HEK293 (cell line): ENCODE data around the gene MED29.
A peak's percentile ranks its signal among the peaks of the same experiment; 100 is the strongest.

Source experiments
- CTCF ChIA-PET: fragments of 350-600 bp; formaldehyde crosslinking; extraction: SDS; loops from one replicate; lab custom pipeline; 2021; ENCODE audit warnings: antibody characterized with exemption; lab: Yijun Ruan, JAX
- POLR2A ChIA-PET: fragments of 300-600 bp; formaldehyde crosslinking; extraction: SDS; loops from one replicate; lab custom pipeline; 2020; ENCODE audit warnings: antibody characterized with exemption, inconsistent platforms; lab: Yijun Ruan, JAX
- H3K27ac ChIP-seq: fragments of 200-500 bp; sonication (Bioruptor generic); 2 replicates; pipeline ENCODE4 v1.5.1; 2014; ENCODE audit warnings: low read depth, low read length, control low read depth, inconsistent platforms; ENCODE audit errors: extremely low read depth
- H3K36me3 ChIP-seq, 2 experiments: fragments of 200-500 bp in 1 of 2; sonication (Bioruptor generic) in 1 of 2; 1 replicate in 1 of 2; 2 replicates in 1 of 2; pipeline ENCODE4 v1.5.1; 2014 to 2017; ENCODE audit warnings: inconsistent platforms in 2 of 2, low read length in 2 of 2; ENCODE audit not compliant: control insufficient read depth in 2 of 2, insufficient read depth in 1 of 2
- H3K4me1 ChIP-seq: fragments of 200-500 bp; sonication (Bioruptor generic); 2 replicates; pipeline ENCODE4 v1.5.1; 2014; ENCODE audit warnings: mild to moderate bottlenecking, low read length, inconsistent platforms; ENCODE audit not compliant: control insufficient read depth, insufficient read depth
- H3K4me3 ChIP-seq: 2 replicates; pipeline ENCODE4 v1.5.1; 2011; ENCODE audit warnings: low read depth, mild to moderate bottlenecking, control low read depth, low read length, moderate library complexity
- H3K9me3 ChIP-seq: fragments of 200-500 bp; sonication (Bioruptor generic); 2 replicates; pipeline ENCODE4 v1.5.1; 2014; ENCODE audit warnings: low read depth, low read length, inconsistent platforms; ENCODE audit not compliant: control insufficient read depth, insufficient read depth
- GLIS2 ChIP-seq: fragments of 450-650 bp; formaldehyde crosslinking; IDR thresholded peaks from 2 replicates; pipeline ENCODE4 v1.5.1; 2016; ENCODE audit warnings: missing biosample characterization, missing genetic modification characterization
- PRDM6 ChIP-seq: fragments of 450-650 bp; formaldehyde crosslinking; IDR thresholded peaks from 2 replicates; pipeline ENCODE4 v1.5.1; 2017; ENCODE audit warnings: missing biosample characterization, missing genetic modification characterization
- REPIN1 ChIP-seq: fragments of 450-650 bp; formaldehyde crosslinking; IDR thresholded peaks from 2 replicates; pipeline ENCODE4 v1.5.1; 2017; ENCODE audit warnings: missing biosample characterization, missing genetic modification characterization, low read depth
- SCRT2 ChIP-seq: fragments of 450-650 bp; formaldehyde crosslinking; IDR thresholded peaks from 2 replicates; pipeline ENCODE4 v1.5.1; 2016; ENCODE audit warnings: missing biosample characterization, missing genetic modification characterization
- TRIM28 ChIP-seq: IDR thresholded peaks from 2 replicates; pipeline ENCODE4 v1.6.1; 2011; ENCODE audit warnings: low read length, control low read depth, borderline replicate concordance
- YY2 ChIP-seq: fragments of 450-650 bp; formaldehyde crosslinking; IDR thresholded peaks from 2 replicates; pipeline ENCODE4 v1.5.1; 2016; ENCODE audit warnings: missing biosample characterization, missing genetic modification characterization
- ZBTB26 ChIP-seq: fragments of 450-650 bp; formaldehyde crosslinking; optimal IDR thresholded peaks from 2 replicates; pipeline ENCODE3; 2016; ENCODE audit warnings: missing biosample characterization, mild to moderate bottlenecking, missing genetic modification characterization
- ZBTB48 ChIP-seq: fragments of 450-650 bp; formaldehyde crosslinking; IDR thresholded peaks from 2 replicates; pipeline ENCODE4 v1.5.1; 2016; ENCODE audit warnings: missing biosample characterization, missing genetic modification characterization
- ZFHX2 ChIP-seq: fragments of 450-650 bp; formaldehyde crosslinking; conservative IDR thresholded peaks from 2 replicates; pipeline ENCODE4 v1.5.1; 2016; ENCODE audit warnings: missing biosample characterization, missing genetic modification characterization
- ZFP3 ChIP-seq: fragments of 450-650 bp; formaldehyde crosslinking; IDR thresholded peaks from 2 replicates; pipeline ENCODE4 v1.5.1; 2016; ENCODE audit warnings: low read depth, missing biosample characterization, missing genetic modification characterization
- ZNF133 ChIP-seq: fragments of 450-650 bp; formaldehyde crosslinking; IDR thresholded peaks from 2 replicates; pipeline ENCODE4 v1.5.1; 2016; ENCODE audit warnings: missing biosample characterization, missing genetic modification characterization
- ZNF2 ChIP-seq: fragments of 450-650 bp; formaldehyde crosslinking; IDR thresholded peaks from 2 replicates; pipeline ENCODE4 v1.5.1; 2016; ENCODE audit warnings: missing biosample characterization, missing genetic modification characterization
- ZNF248 ChIP-seq: fragments of 450-650 bp; formaldehyde crosslinking; IDR thresholded peaks from 2 replicates; pipeline ENCODE4 v1.5.1; 2017; ENCODE audit warnings: missing biosample characterization, missing genetic modification characterization
- ZNF274 ChIP-seq, 2 experiments: fragments of 200-500 bp in 1 of 2; fragments of 450-650 bp in 1 of 2; sonication (Bioruptor generic) in 1 of 2; formaldehyde crosslinking in 1 of 2; IDR thresholded peaks; 2 replicates each; pipeline versions ENCODE4 v1.5.1 to v1.6.1; 2014 to 2016; ENCODE audit warnings: borderline replicate concordance in 1 of 2, inconsistent platforms in 1 of 2, low read length in 1 of 2, missing biosample characterization in 1 of 2, missing genetic modification characterization in 1 of 2
- ZNF335 ChIP-seq: fragments of 450-650 bp; formaldehyde crosslinking; conservative IDR thresholded peaks from 2 replicates; pipeline ENCODE4 v1.5.1; 2016; ENCODE audit warnings: missing biosample characterization, missing genetic modification characterization
- ZNF354C ChIP-seq: fragments of 450-650 bp; formaldehyde crosslinking; IDR thresholded peaks from 2 replicates; pipeline ENCODE4 v1.5.1; 2016; ENCODE audit warnings: missing biosample characterization, missing genetic modification characterization, low read depth, borderline replicate concordance
- ZNF37A ChIP-seq: fragments of 450-650 bp; IDR thresholded peaks from 2 replicates; pipeline ENCODE4 v1.5.1; 2018; ENCODE audit warnings: missing biosample characterization, missing genetic modification characterization
- ZNF398 ChIP-seq: fragments of 450-650 bp; formaldehyde crosslinking; IDR thresholded peaks from 2 replicates; pipeline ENCODE4 v1.5.1; 2017; ENCODE audit warnings: missing biosample characterization, missing genetic modification characterization
- ZNF404 ChIP-seq: fragments of 450-650 bp; formaldehyde crosslinking; IDR thresholded peaks from 2 replicates; pipeline ENCODE4 v1.5.1; 2017; ENCODE audit warnings: missing biosample characterization, missing genetic modification characterization
- ZNF426 ChIP-seq: fragments of 450-650 bp; formaldehyde crosslinking; IDR thresholded peaks from 2 replicates; pipeline ENCODE4 v1.5.1; 2017; ENCODE audit warnings: missing biosample characterization, missing genetic modification characterization, mild to moderate bottlenecking, inconsistent platforms, moderate library complexity
- ZNF629 ChIP-seq: fragments of 450-650 bp; formaldehyde crosslinking; IDR thresholded peaks from 2 replicates; pipeline ENCODE4 v1.5.1; 2017; ENCODE audit warnings: missing biosample characterization, missing genetic modification characterization
- ZNF670 ChIP-seq: fragments of 450-650 bp; formaldehyde crosslinking; IDR thresholded peaks from 2 replicates; pipeline ENCODE4 v1.5.1; 2016; ENCODE audit warnings: missing biosample characterization, missing genetic modification characterization, low read depth
- ZNF704 ChIP-seq: fragments of 450-650 bp; formaldehyde crosslinking; IDR thresholded peaks from 2 replicates; pipeline ENCODE4 v1.5.1; 2016; ENCODE audit warnings: missing biosample characterization, missing genetic modification characterization
- ZNF768 ChIP-seq: fragments of 450-650 bp; formaldehyde crosslinking; IDR thresholded peaks from 2 replicates; pipeline ENCODE4 v1.5.1; 2018; ENCODE audit warnings: missing biosample characterization, mild to moderate bottlenecking, missing genetic modification characterization
- ZNF830 ChIP-seq: fragments of 450-650 bp; IDR thresholded peaks from 2 replicates; pipeline ENCODE4 v1.5.0; 2018; ENCODE audit warnings: missing biosample characterization, missing genetic modification characterization, low read depth, mild to moderate bottlenecking, moderate library complexity
- ZSCAN18 ChIP-seq: fragments of 450-650 bp; formaldehyde crosslinking; IDR thresholded peaks from 2 replicates; pipeline ENCODE4 v1.5.1; 2016; ENCODE audit warnings: missing biosample characterization, missing genetic modification characterization
- ZSCAN30 ChIP-seq: fragments of 450-650 bp; IDR thresholded peaks from 2 replicates; pipeline ENCODE4 v1.5.1; 2018; ENCODE audit warnings: missing biosample characterization, mild to moderate bottlenecking, missing genetic modification characterization, moderate library complexity
- ZXDB ChIP-seq: fragments of 450-650 bp; formaldehyde crosslinking; IDR thresholded peaks from 2 replicates; pipeline ENCODE4 v1.5.1; 2016; ENCODE audit warnings: missing biosample characterization, missing genetic modification characterization

The MED29 gene

GRCh38 chr19:39380521-39381502, 10.4 kb upstream of the MED29 start:
- Histone ChIP-seq H3K9me3 (no peaks in the 10 kb centered on the region), H3K4me1 (peaks cover 6% of the 10 kb centered on the region), H3K4me3 (no peak overlapping the region), H3K27ac (peak overlapping the region; percentile 36; the same call in 1 of the 2 replicates), H3K36me3 (peaks cover 98 to 100% of the 10 kb centered on the region in 2 experiments)
- CTCF ChIA-PET = interaction anchor here (0.6 to 2.6 kb wide), 2 partner anchors 17 to 411 kb away, joined by 3 to 22 read pairs; no protein-coding TSS in a partner anchor
- POLR2A ChIA-PET = interaction anchor here (0.5 to 1.6 kb wide), 2 partner anchors 10 to 38 kb away, joined by 3 to 7 read pairs; partner anchors contain the start of genes MED29 and PAF1
- TF ChIP-seq ZNF629 (tag by site-specific recombination) (peak; percentile 22; the same call in 1 of the 2 replicates), ZXDB (tag by site-specific recombination) (no peak), ZNF37A (tag by site-specific recombination) (no peak), ZNF768 (no peak), SCRT2 (tag by site-specific recombination) (no peak), PRDM6 (tag by site-specific recombination) (no peak), ZNF670 (tag by site-specific recombination) (no peak), REPIN1 (tag by site-specific recombination) (no peak), ZNF354C (no peak), ZNF274 (IDR thresholded peaks at IDR 0.05; ENCODE audit: low read length) (no peak), ZNF274 (tag by site-specific recombination; IDR thresholded peaks at IDR 0.05; ENCODE audit: borderline replicate concordance) (no peak), ZFP3 (tag by site-specific recombination) (no peak), ZNF830 (tag by site-specific recombination) (no peak), ZNF704 (tag by site-specific recombination) (no peak), ZNF133 (tag by site-specific recombination) (no peak), ZNF404 (tag by site-specific recombination) (no peak), ZBTB48 (no peak), ZNF398 (tag by site-specific recombination) (peak; percentile 91), ZSCAN18 (no peak), ZNF335 (tag by site-specific recombination) (no peak), ZNF426 (no peak), ZSCAN30 (tag by site-specific recombination) (no peak), ZNF248 (tag by site-specific recombination) (no peak), GLIS2 (tag by site-specific recombination) (0 out of 2 replicates have a peak, but pooled peaks have one; percentile 22), YY2 (tag by site-specific recombination) (no peak), TRIM28 (no peak), ZNF2 (no peak), ZBTB26 (tag by site-specific recombination) (peak; percentile 6), ZFHX2 (peak; percentile 47; the same call in 1 of the 2 replicates)
